ENCODE measurements around the gene PDZD8. TPM values are rescaled to one million over a fixed set of nuclear protein-coding genes. Genes with fewer than 3 reads are reported as not detected.
"Not testable (repeated sequence)": the region's sequence is repeated elsewhere in the genome, so short reads cannot be mapped to it uniquely, and the experiment has no call there.

PDZD8 gene
- total RNA-seq, 3 donors from 2014 or later, result 54.2 to 67.8 (median 57.6) TPM

- Histone ChIP-seq H3K4me1 (ENCODE audit: low read depth) (peaks cover 4% of the 10 kb centered on the region), H3K9me3 (no peaks in the 10 kb centered on the region), H3K4me3 (no peak overlapping the region), H3K36me3 (ENCODE audit: low read depth) (no peaks in the 10 kb centered on the region)
- no peak for TF ChIP-seq CTCF (IDR thresholded peaks at IDR 0.05)
- ATAC-seq, result no peak
- intact Hi-C loops (cut with DNase I, micrococcal nuclease), result no loop called here
- no peak for DNase-seq
Observed at GRCh38 chr10:117239721-117240620, 135.3 kb downstream of the PDZD8 start.

- Histone ChIP-seq H3K4me3 (no peak overlapping the region), H3K36me3 (ENCODE audit: low read depth) (no peaks in the 10 kb centered on the region), H3K4me1 (ENCODE audit: low read depth) (peaks cover 4% of the 10 kb centered on the region), H3K9me3 (no peaks in the 10 kb centered on the region)
- no peak for TF ChIP-seq CTCF (IDR thresholded peaks at IDR 0.05)
- ATAC-seq (no peak), DNase-seq (no peak)
- intact Hi-C loops (cut with DNase I, micrococcal nuclease), result no loop called here
Observed at GRCh38 chr10:117239051-117239450, 136.2 kb downstream of the PDZD8 start.

- intact Hi-C loops (cut with DNase I, micrococcal nuclease), result no loop called here
- no peak for DNase-seq
- TF ChIP-seq CTCF (IDR thresholded peaks at IDR 0.05), result no peak
- Histone ChIP-seq H3K4me3 (no peak overlapping the region), H3K4me1 (ENCODE audit: low read depth) (peaks cover 4% of the 10 kb centered on the region), H3K36me3 (ENCODE audit: low read depth) (no peaks in the 10 kb centered on the region), H3K9me3 (no peaks in the 10 kb centered on the region)
- peak; percentile 42 for ATAC-seq
Observed at GRCh38 chr10:117237401-117237991, 137.7 kb downstream of the PDZD8 start.

- DNase-seq; H3K36me3 ChIP-seq (ENCODE audit: low read depth); H3K4me1 ChIP-seq (ENCODE audit: low read depth); ATAC-seq; H3K4me3 ChIP-seq; H3K9me3 ChIP-seq; intact Hi-C loops (cut with DNase I, micrococcal nuclease): not testable (repeated sequence)
Observed at GRCh38 chr10:117230107-117230506, 145.1 kb downstream of the PDZD8 start.

GRCh38 chr10:117228210-117228609, 147.0 kb downstream of the PDZD8 start:
- intact Hi-C loops (cut with DNase I, micrococcal nuclease), result no loop called here

More at GRCh38 chr10:117228210-117228609, 147.0 kb downstream of the PDZD8 start:
- Histone ChIP-seq H3K9me3 (no peaks in the 10 kb centered on the region), H3K36me3 (ENCODE audit: low read depth) (no peaks in the 10 kb centered on the region), H3K4me1 (ENCODE audit: low read depth) (no peaks in the 10 kb centered on the region), H3K4me3 (no peak overlapping the region)
- ATAC-seq (no peak), DNase-seq (no peak)
- no peak for TF ChIP-seq CTCF (IDR thresholded peaks at IDR 0.05)

Other genes with a start within 250 kb of the PDZD8 start
- gene VAX1, start 237.2 kb downstream of the PDZD8 start, total RNA-seq, result not detected
- not detected for gene KCNK18, start 178.0 kb downstream of the PDZD8 start, total RNA-seq
- gene SLC18A2, start 134.3 kb downstream of the PDZD8 start, total RNA-seq, result 1 to 10 TPM in 2 of 3 donors, under 1 TPM in 1; 0.29 to 1.9 (median 1.6) TPM
- not detected for gene EMX2, start 167.3 kb upstream of the PDZD8 start, total RNA-seq

Measured in mucosa of descending colon (tissue), 3 donors.